ENCODE results near the gene P2RX6. TPM values are rescaled to one million over a fixed set of nuclear protein-coding genes. Genes with fewer than 3 reads are reported as not detected.
A peak's percentile ranks its signal among the peaks of the same experiment; 100 is the strongest.

The P2RX6 gene
- total and polyA plus RNA-seq, 9 of the 15 experiments (the other 6 are each of a cell fraction or from before 2014, with no cell fraction given) = 0.01 to 3.9 (median 1.5) TPM; not detected in 1

- TF ChIP-seq, protein P1, sequence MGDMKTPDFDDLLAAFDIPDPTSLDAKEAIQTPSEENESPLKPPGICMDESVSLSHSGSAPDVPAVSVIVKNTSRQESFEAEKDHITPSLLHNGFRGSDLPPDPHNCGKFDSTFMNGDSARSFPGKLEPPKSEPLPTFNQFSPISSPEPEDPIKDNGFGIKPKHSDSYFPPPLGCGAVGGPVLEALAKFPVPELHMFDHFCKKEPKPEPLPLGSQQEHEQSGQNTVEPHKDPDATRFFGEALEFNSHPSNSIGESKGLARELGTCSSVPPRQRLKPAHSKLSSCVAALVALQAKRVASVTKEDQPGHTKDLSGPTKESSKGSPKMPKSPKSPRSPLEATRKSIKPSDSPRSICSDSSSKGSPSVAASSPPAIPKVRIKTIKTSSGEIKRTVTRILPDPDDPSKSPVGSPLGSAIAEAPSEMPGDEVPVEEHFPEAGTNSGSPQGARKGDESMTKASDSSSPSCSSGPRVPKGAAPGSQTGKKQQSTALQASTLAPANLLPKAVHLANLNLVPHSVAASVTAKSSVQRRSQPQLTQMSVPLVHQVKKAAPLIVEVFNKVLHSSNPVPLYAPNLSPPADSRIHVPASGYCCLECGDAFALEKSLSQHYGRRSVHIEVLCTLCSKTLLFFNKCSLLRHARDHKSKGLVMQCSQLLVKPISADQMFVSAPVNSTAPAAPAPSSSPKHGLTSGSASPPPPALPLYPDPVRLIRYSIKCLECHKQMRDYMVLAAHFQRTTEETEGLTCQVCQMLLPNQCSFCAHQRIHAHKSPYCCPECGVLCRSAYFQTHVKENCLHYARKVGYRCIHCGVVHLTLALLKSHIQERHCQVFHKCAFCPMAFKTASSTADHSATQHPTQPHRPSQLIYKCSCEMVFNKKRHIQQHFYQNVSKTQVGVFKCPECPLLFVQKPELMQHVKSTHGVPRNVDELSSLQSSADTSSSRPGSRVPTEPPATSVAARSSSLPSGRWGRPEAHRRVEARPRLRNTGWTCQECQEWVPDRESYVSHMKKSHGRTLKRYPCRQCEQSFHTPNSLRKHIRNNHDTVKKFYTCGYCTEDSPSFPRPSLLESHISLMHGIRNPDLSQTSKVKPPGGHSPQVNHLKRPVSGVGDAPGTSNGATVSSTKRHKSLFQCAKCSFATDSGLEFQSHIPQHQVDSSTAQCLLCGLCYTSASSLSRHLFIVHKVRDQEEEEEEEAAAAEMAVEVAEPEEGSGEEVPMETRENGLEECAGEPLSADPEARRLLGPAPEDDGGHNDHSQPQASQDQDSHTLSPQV (IDR thresholded peaks at IDR 0.05) = no peak
- TF ChIP-seq ZNF76 (CRISPR knock-in tag; IDR thresholded peaks at IDR 0.05; ENCODE audit: borderline replicate concordance) (peak; percentile 100), ZFX (CRISPR knock-in tag; IDR thresholded peaks at IDR 0.05) (no peak), TFE3 (CRISPR knock-in tag; IDR thresholded peaks at IDR 0.05) (peak; percentile 43), NR2C1 (IDR thresholded peaks at IDR 0.05) (no peak), NR2C1 (tag; IDR thresholded peaks at IDR 0.05) (no peak), ZNF609 (CRISPR knock-in tag; IDR thresholded peaks at IDR 0.05; ENCODE audit: borderline replicate concordance) (no peak), POU5F1 (IDR thresholded peaks at IDR 0.05; ENCODE audit: borderline replicate concordance, low read depth, low read length, partially characterized antibody) (peak; percentile 77), RAD51 (IDR thresholded peaks at IDR 0.05; ENCODE audit: borderline replicate concordance, low read depth) (no peak), HMG20A (CRISPR knock-in tag; conservative IDR thresholded peaks at IDR 0.05) (no peak), PHF8 (IDR thresholded peaks at IDR 0.05; ENCODE audit: borderline replicate concordance, low read length) (peak; percentile 100), ZNF584 (CRISPR knock-in tag; IDR thresholded peaks at IDR 0.05; ENCODE audit: low read depth) (no peak), KAT2B (IDR thresholded peaks at IDR 0.05; ENCODE audit: low read depth, low read length) (peak; percentile 74), MCM5 (IDR thresholded peaks at IDR 0.05; ENCODE audit: low read depth) (no peak)
- TF ChIP-seq, protein P2, sequence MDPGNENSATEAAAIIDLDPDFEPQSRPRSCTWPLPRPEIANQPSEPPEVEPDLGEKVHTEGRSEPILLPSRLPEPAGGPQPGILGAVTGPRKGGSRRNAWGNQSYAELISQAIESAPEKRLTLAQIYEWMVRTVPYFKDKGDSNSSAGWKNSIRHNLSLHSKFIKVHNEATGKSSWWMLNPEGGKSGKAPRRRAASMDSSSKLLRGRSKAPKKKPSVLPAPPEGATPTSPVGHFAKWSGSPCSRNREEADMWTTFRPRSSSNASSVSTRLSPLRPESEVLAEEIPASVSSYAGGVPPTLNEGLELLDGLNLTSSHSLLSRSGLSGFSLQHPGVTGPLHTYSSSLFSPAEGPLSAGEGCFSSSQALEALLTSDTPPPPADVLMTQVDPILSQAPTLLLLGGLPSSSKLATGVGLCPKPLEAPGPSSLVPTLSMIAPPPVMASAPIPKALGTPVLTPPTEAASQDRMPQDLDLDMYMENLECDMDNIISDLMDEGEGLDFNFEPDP (CRISPR knock-in tag; IDR thresholded peaks at IDR 0.05) = peak; percentile 93; the same call in 1 of the 2 replicates
Measured at GRCh38 chr22:20981787-20982562, 33.0 kb upstream of the P2RX6 start, which contains the start of gene LZTR1 (continued).

Data from K562 (cell line).